ENCODE data around the gene NPHS1. TPM values are rescaled to one million over a fixed set of nuclear protein-coding genes. Genes with fewer than 3 reads are reported as not detected.

The NPHS1 gene
- total and polyA plus RNA-seq, 2 of the 8 experiments (the other 6 are each of a cell fraction or from before 2014, with no cell fraction given), result 1.3 to 1.4 TPM

DNA sequence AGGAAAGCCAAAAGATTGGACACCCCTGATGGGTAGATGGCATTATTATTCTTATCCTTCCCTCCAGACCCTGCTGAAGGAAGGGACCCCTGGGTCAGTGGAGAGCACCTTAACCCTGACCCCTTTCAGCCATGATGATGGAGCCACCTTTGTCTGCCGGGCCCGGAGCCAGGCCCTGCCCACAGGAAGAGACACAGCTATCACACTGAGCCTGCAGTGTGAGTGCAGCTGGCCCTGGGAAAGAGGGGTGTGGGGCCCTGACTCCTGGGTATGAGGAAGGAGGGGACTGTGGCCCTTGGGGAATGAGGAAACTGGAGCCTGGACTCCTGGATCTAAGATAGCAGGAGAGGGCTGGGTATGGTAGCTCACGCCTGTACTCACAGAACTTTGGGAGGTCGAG, 7.1 kb upstream of the NPHS1 start:
- ChIA-PET POLR2A (ENCODE audit: partially characterized antibody) (interaction anchor here (0.8 kb wide), 1 partner anchor 10 kb away, joined by 3 read pairs; no protein-coding TSS in a partner anchor), CTCF (ENCODE audit: partially characterized antibody) (interaction anchor here (1.1 to 2.9 kb wide), 3 partner anchors 9 to 75 kb away, joined by 3 to 18 read pairs (median 4); no protein-coding TSS in a partner anchor)
- Histone ChIP-seq H3K23ac (ENCODE audit: insufficient read length) (no peak overlapping the region), H2BK120ac (replicated peaks; ENCODE audit: low read depth, low read length) (no peak overlapping the region), H4K91ac (replicated peaks; ENCODE audit: insufficient read length, low read length) (no peak overlapping the region), H3K4me2 (ENCODE audit: insufficient read depth in 1 of 2, low read depth in 2 of 2, low read length in 2 of 2) (no peak overlapping the region), H4K8ac (ENCODE audit: extremely low read depth, insufficient read depth, low read length) (no peak overlapping the region), H3K9ac (replicated peaks in 1 of 4; ENCODE audit: extremely low read depth in 1 of 4, low read depth in 3 of 4, low read length in 3 of 4) (no peak overlapping the region), H3K4ac (replicated peaks; ENCODE audit: insufficient read length, low read depth, low read length) (no peak overlapping the region), H2BK20ac (ENCODE audit: low read length) (no peak overlapping the region), H3K27ac (ENCODE audit: low read depth, low read length) (no peak overlapping the region), H4K20me1 (replicated peaks in 1 of 2; ENCODE audit: control insufficient read depth in 1 of 2, insufficient read depth in 2 of 2, low read length in 2 of 2) (peaks cover 0 to 3% of the 10 kb centered on the region in 2 experiments), H3K36me3 (ENCODE audit: control insufficient read depth in 2 of 4, insufficient read depth in 4 of 4, low read length in 3 of 4) (no peaks in the 10 kb centered on the region), H3K56ac (replicated peaks; ENCODE audit: insufficient read length, low read depth, low read length) (no peak overlapping the region), H3K4me3 (ENCODE audit: extremely low read depth in 1 of 4, insufficient read depth in 2 of 4, low read depth in 3 of 4, low read length in 4 of 4) (no peak overlapping the region), H3K9me3 (ENCODE audit: insufficient read depth in 2 of 2, low read depth in 1 of 2, low read length in 1 of 2) (no peaks in the 10 kb centered on the region), H3K79me2 (ENCODE audit: control insufficient read depth in 1 of 2, insufficient read depth in 2 of 2, low read length in 2 of 2) (no peaks in the 10 kb centered on the region), H2AFZ (ENCODE audit: low read length) (no peak overlapping the region), H3K79me1 (ENCODE audit: low read depth, low read length) (no peaks in the 10 kb centered on the region), H3K14ac (ENCODE audit: insufficient read length) (no peak overlapping the region), H4K5ac (ENCODE audit: insufficient read length, low read depth, low read length) (no peak overlapping the region), H2BK5ac (ENCODE audit: low read depth, low read length) (no peak overlapping the region), H3K23me2 (ENCODE audit: low read depth, low read length) (peaks cover 22% of the 10 kb centered on the region), H2AK5ac (ENCODE audit: low read depth, low read length) (no peak overlapping the region), H2BK15ac (ENCODE audit: low read length) (no peak overlapping the region), H3K27me3 (replicated peaks in 1 of 4; ENCODE audit: control insufficient read depth in 3 of 4, extremely low read depth in 1 of 4, insufficient read depth in 3 of 4, low read length in 3 of 4) (peaks cover 7 to 72% (median 65%) of the 10 kb centered on the region in 4 experiments), H2BK12ac (ENCODE audit: low read depth, low read length) (no peak overlapping the region), H3K18ac (ENCODE audit: extremely low read depth, low read length) (no peak overlapping the region), H3K4me1 (replicated peaks in 1 of 4; ENCODE audit: control insufficient read depth in 3 of 4, insufficient read depth in 4 of 4, low read length in 3 of 4) (peaks cover 0 to 23% (median 13%) of the 10 kb centered on the region in 4 experiments; a peak in 6 of 7 replicates)
- DNase-seq (ENCODE audit: low read depth in 1 of 2, low spot score in 2 of 2), result no peak
- no peak for FAIRE-seq
- WGBS, 2 experiments (ENCODE audit: extremely low coverage in 1 of 2, insufficient coverage in 1 of 2, insufficient read length in 1 of 2, insufficient replicate concordance in 2 of 2, low coverage in 1 of 2, low lambda C conversion rate in 2 of 2, missing lambda C conversion rate in 1 of 2), result 92% methylated on average over 3 of the region's 4 CpGs; no CpG with 5 or more reads in 1 of the 2 experiments
- TF ChIP-seq KDM1A (IDR thresholded peaks at IDR 0.05; ENCODE audit: borderline replicate concordance, low read length) (no peak), BACH1 (IDR thresholded peaks at IDR 0.05; ENCODE audit: low read length) (no peak), SIX5 (IDR thresholded peaks at IDR 0.05; ENCODE audit: low read depth, low read length) (no peak), RFX5 (IDR thresholded peaks at IDR 0.05; ENCODE audit: borderline replicate concordance, low read depth, low read length) (no peak), SAP30 (IDR thresholded peaks at IDR 0.05; ENCODE audit: insufficient read depth, insufficient replicate concordance, low read length) (no peak), JUND (IDR thresholded peaks at IDR 0.05; ENCODE audit: low read length) (no peak), CBX8 (IDR thresholded peaks at IDR 0.05; ENCODE audit: borderline replicate concordance, low read depth, low read length) (no peak)
- TF ChIP-seq, protein P1, sequence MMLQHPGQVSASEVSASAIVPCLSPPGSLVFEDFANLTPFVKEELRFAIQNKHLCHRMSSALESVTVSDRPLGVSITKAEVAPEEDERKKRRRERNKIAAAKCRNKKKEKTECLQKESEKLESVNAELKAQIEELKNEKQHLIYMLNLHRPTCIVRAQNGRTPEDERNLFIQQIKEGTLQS (IDR thresholded peaks at IDR 0.05; ENCODE audit: insufficient read depth, low read depth, low read length), result no peak
